ENCODE results near the gene MYLK.

MYLK gene

DNA sequence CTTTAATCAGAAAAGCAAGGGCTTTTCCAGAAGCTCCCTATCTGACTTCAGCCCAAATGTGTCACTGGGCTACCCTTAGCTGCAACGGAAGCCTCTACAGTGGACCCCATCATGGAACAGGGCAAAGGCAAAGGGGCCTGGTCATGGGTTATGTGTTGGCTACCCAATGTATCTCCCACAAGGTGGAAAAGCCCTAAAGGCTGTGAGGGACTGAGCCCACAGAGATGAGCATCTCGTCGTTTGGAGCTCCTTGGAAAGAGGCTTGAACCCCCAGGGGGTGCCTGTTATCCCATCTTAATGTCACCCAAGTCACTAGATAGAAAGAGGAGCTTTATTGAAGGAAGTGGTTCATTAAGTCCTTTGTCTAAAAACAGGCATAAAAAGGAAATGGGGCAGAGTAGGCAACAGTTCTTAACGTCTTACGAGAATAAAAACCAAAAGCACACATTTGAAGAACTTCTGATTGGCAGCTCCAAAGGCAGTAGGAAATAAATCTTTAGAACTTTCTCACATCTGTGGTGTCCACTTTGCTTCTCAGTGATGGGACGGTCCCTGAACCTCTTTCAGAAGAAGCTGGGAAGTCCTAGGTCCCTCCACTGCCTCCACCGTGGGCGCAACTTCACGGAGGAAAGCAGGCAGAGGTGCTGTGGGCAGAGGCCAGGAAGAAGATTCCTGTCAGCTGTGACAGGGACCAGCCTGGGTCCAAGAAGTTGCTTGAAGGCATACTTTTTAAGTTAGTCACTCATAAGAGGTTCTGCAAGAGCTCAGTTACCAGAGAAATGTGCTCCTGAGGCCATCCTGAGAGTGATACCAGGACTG is 93.7 kb downstream of the MYLK start:
- DNase-seq, result no peak

DNA sequence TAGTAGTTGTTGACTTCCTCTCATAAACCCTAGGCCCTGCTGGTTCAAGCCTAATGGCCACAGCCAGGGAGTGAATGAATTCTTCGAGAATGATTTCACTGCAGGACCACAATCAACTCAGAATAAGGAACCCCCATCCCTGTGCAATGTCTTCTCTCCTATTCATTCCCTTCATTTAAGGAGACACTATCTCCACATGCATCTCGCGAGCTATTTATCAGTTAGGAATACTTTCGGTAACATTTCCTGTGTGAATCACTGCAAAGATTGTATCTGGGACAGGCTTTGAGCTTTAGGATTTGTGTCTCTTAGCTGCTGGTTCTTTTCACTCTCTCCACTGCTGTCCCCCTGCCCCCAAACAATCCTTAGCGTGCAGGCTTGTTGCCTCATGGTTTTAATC is 94.4 kb downstream of the MYLK start:
- no peak for DNase-seq

DNA sequence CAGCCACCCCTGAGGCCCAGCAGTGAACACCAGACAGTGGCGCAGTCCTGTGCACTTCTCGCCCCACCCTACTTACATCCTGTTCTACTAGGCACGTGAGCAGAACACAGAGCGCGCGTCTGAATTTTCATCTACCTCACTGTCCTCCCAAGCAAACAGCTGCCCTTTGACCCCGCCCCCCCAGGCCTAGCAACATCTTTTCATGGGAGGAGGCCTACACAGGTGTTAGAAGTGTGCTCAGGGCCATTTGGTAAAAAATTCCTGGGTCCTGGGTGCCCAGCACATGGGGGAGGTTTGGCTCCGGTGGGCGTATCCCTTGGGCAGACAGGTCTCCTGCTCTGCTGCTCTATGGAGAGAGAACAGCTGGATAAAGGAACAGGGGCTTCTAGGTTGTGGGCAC is 95.0 kb downstream of the MYLK start:
- no peak for DNase-seq

DNA sequence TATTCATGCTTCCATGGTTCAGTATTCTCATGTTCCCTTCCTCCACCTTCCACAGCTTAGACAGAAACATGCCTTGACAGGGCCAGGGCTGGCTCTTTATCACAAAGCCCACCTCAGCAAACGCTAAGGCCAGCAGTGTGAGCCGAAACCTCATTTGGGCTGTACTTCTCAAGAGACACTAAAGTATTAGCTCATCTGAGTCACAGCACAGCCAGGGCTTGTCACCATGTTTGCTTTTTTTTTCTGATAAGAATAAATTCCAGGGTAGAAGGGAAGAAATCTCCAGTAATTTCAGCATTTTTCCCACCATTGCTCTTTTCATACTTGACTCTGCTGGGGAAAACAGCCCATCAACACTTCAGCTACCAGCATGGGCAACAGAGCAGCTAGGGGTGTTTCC is 95.4 kb downstream of the MYLK start:
- DNase-seq, result no peak

DNA sequence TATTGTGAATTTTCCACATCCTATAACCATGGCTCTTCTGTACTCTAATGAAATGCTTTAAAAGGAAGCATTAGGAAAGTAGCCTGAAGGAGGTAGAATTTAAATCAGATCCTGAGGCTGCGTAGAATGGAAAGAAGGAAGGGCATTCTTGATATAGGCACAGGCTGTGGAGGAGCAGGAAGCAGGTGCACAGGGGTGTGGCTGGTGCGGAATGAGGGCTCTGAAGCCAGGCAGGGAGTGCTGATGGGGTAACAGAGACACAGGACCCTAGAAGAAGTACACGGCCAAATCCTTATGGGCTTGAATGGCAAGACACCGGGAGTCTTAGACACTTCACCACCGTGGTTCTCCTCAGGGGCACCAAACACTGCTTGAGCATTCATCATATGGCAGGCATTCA is 97.0 kb downstream of the MYLK start:
- DNase-seq, result no peak

DNA sequence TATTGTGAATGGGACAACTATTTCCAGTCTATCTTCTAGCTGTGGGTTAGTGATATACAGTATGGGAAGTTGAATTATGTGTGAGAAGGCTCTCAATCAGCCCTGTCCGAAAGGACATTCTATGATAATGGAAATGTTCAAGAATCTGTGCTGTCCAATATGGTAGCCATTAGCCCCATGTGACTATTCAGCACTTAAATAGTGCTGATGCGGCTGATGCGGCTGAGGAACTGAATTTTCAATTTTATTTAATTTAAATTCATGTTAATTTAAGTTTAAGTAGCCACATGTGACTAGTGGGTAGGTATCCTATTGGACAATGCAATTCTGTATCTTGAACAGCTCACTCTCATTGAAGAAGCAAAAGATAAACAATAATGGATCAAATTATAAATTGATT is 98.5 kb downstream of the MYLK start:
- DNase-seq, result no peak

DNA sequence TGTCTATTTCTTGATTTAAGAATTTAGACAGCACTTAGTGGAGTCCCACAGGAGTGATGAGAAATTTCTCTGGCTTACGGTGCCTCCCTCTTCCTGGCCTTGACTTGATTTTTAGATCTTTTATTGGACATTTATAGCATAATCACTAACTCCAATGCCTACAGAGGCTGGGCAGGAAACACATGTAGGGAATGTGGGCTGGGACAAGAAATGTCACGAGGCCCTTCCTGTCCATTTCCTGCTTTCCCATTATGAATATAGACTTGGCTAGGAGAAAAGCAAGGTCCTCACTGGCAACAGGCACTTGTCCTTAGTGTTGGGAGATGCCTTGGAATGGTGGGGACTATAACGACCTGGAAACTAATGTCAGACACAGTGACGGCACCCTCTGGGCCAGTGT is 100.3 kb downstream of the MYLK start:
- DNase-seq, result no peak

DNA sequence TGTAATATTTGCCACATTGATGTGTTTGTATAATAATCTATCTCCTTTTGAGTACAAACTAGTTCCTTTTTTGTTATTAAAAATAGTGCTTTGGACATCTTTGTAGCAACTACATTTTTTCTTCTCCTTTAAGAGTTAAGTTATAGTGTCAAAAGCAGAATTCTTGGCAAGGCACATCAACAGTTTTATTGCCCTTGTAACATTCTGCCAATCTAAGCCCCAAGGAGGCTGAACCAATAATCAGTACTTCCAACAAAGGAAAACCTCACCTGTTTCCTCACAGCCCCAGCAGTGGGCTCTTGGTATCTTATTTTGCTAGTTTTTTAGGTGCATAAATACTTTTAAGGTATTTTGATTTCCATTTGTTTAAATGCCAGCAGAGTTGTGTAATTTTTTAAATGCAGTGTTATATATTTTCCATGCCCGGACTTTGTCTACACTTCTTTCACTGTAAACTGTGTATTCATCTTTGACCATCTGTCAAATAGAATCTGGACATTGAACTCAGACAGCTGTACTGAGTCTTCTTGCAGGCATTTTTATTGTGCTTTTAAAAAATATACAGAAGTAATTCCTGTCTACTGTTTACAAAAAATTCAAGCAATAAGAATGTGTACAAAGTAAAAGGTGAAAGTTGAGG is 101.0 kb downstream of the MYLK start:
- no peak for DNase-seq

DNA sequence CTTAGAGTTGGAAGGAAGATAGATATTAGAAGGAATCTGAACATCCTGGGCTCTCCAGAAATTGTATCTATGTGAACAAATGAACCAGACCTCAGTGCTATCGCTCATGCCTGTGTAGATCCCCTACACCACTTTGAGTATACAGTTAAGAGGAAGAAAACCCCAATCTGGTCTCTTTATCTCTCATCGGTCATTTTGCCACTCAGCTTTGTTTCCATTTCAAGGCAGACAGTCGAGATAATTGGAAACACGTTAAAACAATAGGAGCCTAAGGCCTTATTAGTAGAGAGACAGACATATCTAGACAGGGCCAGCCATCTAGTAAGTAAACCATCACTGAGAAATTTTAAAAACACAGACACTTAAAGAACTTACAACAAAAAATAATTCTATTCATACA is 101.6 kb downstream of the MYLK start:
- DNase-seq, result no peak

DNA sequence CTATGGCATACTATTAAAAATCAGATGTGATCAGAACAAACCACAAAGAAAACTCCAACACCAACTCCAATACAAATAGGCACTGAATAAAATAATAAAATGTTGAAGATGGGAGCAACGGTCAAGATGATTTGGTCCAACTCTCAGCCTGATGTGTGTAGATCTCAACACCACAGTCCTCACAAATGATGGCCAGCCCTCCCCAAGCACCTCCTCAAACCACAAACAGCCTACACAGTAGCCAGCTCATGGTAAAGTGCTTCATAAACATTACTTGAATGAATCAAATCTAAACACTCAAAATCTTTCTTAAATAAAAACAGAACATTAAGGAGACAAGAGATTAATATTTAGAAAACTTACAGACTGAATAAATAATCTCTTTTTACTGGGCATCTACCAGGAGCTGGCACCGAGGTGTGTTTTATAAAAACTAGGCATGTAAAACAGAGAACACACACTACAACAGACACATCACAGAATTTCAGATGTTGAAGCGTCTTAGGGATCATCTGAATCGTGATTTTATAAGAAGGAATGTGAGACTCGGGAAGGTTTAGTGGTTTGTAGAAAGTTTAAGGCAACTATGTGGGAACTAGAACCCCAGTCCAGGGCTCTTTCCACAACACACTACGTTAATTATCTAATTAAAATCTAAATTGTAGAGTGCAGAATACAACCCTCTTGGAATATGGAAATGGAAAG is 102.4 kb downstream of the MYLK start:
- no peak for DNase-seq

DNA sequence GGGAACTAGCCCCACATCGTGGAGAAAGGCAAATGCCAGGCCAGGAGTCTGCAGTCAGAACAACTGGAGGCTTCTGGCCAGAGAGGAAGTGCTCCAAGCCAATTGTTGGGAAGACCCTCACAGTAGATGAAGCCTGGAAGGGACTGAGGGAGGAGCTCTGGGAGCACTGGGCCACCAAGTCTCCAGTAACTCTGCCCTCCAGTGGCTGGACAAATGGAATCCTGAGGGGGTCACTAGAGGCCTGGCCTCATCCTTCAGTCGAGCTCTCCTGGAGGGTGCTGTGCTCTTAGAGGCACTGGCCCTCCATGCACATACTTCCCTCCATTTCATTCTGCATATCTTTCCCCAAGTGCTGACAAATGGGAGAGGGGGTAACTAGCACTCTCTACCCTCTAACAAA is 103.0 kb downstream of the MYLK start:
- no peak for DNase-seq

DNA sequence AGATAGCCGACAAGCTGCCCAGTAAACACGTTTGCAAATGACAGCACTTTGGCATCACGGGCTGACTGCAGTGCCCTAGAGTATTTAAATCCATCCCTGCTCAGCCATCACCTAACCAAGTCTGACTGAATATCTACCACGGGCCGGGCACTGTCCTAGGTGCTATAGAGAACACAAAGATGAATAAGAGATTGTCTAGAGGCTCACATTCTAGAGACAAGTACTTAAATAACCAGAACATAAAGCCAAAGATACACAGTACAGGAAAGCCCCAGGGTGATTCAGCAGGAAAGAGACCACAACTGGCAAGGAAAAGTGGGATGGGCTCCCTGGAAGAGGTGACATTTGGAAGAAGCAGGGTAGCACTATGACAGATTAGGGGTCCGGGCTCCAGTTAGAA is 103.5 kb downstream of the MYLK start:
- no peak for DNase-seq

DNA sequence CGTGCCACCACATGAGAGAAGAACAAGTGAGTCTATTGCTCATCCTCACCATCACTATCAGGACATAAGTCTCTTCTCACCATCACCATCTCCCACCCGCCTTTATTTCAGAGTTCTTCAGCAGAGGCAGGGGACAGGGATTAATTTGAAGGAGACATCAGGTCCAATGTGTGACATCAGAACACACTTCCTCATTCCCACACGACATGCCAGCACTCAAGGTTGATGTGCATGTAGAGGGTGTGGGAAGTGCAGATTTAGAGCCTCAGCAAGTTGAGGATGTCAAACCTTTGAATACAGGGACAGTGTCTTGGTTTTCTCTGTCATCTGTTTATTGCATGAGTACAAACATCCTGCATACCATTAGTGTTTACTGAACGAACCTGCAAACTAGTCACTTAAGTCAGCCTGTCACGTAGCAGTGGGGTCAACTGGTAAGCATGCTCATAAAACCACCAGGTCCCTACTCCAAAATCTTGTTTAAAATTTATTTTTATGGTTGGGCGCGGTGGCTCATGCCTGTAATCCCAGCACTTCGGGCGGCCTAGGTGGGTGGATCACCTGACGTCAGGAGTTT is 104.4 kb downstream of the MYLK start:
- no peak for DNase-seq

DNA sequence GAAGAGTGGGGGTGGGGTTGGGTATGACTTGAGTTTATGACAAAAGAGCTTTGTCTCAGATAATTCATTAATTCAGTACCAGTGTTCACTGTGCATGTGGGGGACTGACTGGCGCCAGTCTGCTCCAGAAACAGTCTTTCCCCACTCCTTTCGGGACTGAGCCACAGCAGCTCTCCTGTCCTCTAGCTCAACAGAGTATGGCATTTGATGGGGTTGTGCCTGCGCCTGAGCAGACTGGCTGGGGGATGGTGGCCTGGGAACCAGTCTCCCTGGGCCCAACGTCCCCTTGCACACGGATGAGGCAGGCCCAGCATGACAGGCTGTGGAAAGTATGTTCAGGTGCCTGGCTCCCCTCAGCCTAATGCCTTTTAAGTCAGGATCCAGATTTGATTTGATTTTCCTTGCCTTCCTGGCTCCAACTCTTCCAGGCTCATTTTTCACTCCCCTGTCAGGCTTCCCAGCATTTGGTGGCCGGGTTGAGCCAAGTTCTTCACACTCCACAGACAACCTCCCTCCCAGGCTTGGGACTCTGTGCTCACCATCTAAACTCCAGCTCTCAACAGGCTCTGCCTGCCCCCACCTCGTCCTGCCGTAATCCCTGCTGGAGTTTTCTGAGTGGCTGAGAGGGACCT is 105.0 kb downstream of the MYLK start:
- no peak for DNase-seq

DNA sequence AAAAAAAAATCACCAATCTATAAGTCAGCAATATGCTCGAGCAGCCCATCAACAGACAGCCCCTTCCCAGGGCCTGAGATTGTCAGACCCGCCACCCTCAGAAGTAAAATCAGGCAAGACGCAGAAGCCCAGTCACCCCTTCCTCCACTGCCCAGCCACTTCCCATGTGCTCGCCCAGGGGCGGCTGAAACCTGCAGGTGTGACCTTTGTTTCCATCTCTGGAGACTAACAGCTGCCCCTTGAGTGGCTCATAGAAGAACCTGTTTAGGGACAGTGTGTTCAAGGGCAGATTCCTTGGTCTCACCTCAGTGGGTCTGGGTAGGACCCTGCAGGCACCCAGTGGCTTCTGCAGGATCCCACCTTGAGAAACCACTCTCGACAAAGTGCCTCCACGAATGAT is 105.6 kb downstream of the MYLK start:
- DNase-seq, result no peak

DNA sequence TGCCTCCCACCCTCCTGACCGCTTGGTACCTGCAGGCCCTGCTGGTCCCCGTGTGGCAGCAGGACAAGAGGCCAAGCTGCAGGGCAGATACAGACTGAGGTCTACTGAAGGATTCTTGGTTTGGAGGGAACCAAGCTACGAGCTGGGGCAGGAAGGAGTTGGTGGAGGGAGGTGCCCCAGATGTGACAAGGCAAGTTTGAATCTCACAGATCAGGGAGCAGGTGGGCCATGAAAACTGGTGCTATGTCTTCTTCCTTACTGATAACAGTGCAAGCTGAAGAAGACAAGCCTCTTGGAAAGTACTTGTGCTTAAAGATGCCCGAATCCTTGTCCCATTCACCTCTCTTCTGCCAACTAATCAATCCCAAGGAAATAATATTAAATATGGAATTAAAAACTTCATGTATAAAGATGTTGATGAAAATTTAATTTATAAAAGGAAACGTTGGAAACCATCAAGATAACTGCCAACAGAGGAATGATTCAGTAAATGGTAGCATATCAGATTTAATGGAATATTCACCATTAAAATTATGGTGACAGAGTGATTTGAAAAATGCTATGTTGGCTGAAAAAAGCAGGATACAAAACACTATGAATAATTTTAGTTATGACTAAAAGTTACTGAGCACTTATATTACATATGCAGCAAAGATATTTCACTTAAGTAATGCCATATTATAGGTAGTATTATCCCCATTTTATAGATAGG is 107.9 kb downstream of the MYLK start:
- no peak for DNase-seq

DNA sequence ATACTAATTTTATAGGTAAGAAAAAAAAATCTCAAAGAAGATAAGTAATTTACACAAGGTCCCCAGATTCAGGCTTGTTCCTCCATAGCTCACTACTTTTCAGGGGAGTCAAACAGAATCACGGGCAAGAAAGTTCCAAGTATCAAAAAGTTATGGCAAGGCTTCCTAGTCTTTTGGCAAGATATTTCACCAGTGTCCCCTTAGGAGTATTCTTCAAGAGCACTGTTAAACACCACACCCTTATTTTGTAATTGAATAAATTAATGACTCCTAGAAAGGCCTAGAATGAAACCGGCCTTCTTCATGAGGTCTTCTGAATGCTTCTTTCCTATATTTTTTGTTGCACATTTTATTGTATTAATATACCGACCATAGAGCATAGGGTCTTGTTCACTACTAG is 109.7 kb downstream of the MYLK start:
- no peak for DNase-seq

DNA sequence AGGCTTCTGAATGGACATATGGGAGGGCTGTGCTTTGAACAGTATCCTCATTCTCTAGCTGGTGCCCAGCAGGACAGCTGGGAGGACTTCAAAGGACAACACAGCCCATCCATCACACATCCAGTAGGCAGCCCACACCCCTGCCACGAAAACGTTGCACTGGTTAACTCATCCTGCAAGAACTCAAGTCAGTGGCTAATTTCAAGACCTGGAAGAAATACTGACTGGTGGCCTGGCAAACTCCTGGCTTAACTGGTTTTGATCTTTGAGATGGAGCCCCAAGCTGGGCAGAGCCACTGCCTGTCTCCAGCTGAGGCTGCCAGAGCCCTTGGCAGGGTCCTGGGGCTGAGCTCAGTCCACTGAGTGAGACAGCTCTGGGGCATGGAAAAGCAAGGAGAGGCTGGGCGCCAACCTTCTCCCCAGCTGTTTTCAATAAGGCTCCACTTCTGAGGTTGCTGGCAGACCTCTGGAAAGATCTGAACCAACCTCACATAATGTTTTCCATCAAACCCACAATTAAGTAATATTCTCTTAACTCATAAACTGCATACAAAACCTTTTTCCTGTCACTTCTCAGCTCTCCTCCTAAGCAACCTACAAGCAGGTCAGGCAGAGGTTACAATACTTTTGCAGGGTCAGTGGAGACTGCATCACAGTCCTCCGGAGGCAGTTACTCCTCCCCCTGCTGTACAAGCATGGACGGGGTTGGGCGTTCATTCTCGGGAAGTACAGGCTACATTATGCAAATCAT is 110.3 kb downstream of the MYLK start:
- DNase-seq, result no peak

DNA sequence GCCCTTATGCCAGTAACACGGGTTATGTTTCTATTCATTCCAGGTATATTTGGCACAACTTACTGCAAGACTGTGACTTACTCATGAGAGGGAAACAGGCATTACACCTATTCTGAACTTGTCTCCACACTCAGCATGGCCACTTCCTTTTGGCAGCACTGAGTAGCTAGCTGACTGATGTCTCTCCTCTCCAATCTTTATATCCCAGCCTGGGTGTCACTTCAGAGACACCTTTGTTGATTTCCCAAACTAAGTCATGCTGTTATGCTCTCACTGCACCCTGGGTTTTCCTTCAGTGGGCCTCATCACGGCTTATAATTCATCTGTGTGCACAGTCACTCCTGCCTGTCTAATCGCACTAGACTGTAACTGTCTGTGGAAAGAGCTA is 114.8 kb downstream of the MYLK start:
- no peak for DNase-seq

DNA sequence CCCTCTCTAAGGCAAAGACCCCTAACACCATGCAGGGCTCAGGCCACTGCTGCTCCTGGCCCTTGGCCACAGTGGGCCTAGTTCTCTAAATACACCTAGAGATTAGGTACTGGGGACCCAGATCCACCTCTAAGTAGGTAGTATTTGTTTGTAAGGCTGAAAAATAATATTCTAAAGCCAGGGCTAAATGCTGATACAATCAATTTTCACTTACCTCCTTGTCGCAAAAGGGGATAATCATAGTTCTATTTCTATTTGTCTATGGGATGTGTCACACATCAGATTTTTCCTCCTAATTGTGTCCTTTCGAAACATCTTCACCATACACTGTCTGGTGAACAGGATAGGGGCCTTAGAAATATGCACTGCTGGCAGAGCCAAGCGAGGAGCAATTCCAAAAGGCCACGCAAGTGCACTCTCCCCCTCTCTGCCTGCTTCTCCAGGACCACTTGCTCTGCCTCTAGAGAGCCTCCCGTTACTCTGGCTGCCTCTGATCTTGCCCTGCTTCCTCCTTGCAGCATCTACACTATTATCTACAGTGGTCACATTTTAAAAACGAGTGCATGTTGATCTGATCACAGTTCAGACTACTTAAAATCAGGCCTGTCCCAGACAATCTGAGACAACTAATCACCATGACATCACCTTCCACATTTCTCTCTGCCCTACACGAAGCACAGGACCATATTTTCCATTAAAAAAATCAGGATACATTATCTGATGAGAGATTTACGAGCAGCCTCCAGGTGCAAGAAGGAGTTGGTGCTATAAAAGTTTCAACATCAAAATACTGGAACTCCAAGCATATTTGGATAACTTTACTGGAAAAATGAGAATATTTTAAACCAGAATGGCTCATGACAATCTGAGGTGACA is 115.4 kb downstream of the MYLK start:
- no peak for DNase-seq
